Lower lobe of right lung (tissue), 2 donors: ENCODE measurements around the gene HPCAL1. TPM values are rescaled to one million over a fixed set of nuclear protein-coding genes. Genes with fewer than 3 reads are reported as not detected.

Experiments
- ATAC-seq, 2 donors: fragments of 200-7000 bp; cut with Tn5 transposase; one replicate each; pipeline ENCODE4 v1.9.1; 2020 to 2022; ENCODE audit warnings: mild to moderate bottlenecking in 2 of 2, moderate library complexity in 2 of 2
- DNase-seq: peaks from one replicate; pipeline ENCODE4 v3.0.0-alpha.2; 2020
- H3K27ac ChIP-seq: fragments of 200-600 bp; one replicate; pipeline ENCODE4 v1.8.0; 2022
- H3K27me3 ChIP-seq: fragments of 200-600 bp; one replicate; pipeline ENCODE4 v1.8.0; 2022; ENCODE audit warnings: low read depth
- H3K36me3 ChIP-seq: fragments of 200-600 bp; one replicate; pipeline ENCODE4 v1.8.0; 2022; ENCODE audit warnings: mild to moderate bottlenecking
- H3K4me1 ChIP-seq: fragments of 200-600 bp; one replicate; pipeline ENCODE4 v1.8.0; 2022
- H3K4me3 ChIP-seq: fragments of 200-600 bp; one replicate; pipeline ENCODE4 v1.8.0; 2022; ENCODE audit warnings: mild to moderate bottlenecking
- H3K9me3 ChIP-seq: fragments of 200-600 bp; one replicate; pipeline ENCODE4 v1.8.0; 2022
- CTCF ChIP-seq: fragments of 200-600 bp; IDR thresholded peaks from one replicate; pipeline ENCODE4 v1.8.0; 2022; ENCODE audit warnings: antibody characterized with exemption, mild to moderate bottlenecking
- intact Hi-C: fragments of 100-400 bp; cut with DNase I; formaldehyde crosslinking; loops from one replicate; pipeline ENCODE4 v1.11.0; 2022
- total RNA-seq: library from RNA; stranded (reverse); fragmentation: NEBNext Ultra II Directional; extraction: Animal tissue kit (Norgen Biotek cat#: 25700); gene quantifications from one replicate; pipeline ENCODE4 v1.2.1, GENCODE V29; 2021
- donor health status: DM: no; HTN: yes; CAD: no; lungs with severe emphysema.

HPCAL1 gene
- total RNA-seq, 1 donor from 2014 or later = 132 TPM

- DNase-seq (no peak), ATAC-seq (no peak)
- Histone ChIP-seq H3K9me3 (no peaks in the 10 kb centered on the region), H3K36me3 (no peaks in the 10 kb centered on the region), H3K27ac (no peak overlapping the region), H3K4me1 (no peaks in the 10 kb centered on the region), H3K27me3 (no peaks in the 10 kb centered on the region), H3K4me3 (no peak overlapping the region)
- intact Hi-C loops = no loop called here
- TF ChIP-seq CTCF = no peak
Observed at GRCh38 chr2:10473121-10473756, 170.5 kb downstream of the HPCAL1 start.

- ATAC-seq = peak in 1 of 2 donors; percentile 22
- intact Hi-C loops = no loop called here
- no peak for DNase-seq
- Histone ChIP-seq H3K9me3 (no peaks in the 10 kb centered on the region), H3K36me3 (no peaks in the 10 kb centered on the region), H3K27me3 (no peaks in the 10 kb centered on the region), H3K27ac (no peak overlapping the region), H3K4me1 (no peaks in the 10 kb centered on the region), H3K4me3 (no peak overlapping the region)
- TF ChIP-seq CTCF = no peak
Observed at GRCh38 chr2:10475221-10475722, 172.6 kb downstream of the HPCAL1 start.

GRCh38 chr2:10475811-10476660, 173.3 kb downstream of the HPCAL1 start:
- Histone ChIP-seq H3K27ac (no peak overlapping the region), H3K9me3 (no peaks in the 10 kb centered on the region), H3K4me3 (no peak overlapping the region), H3K4me1 (no peaks in the 10 kb centered on the region), H3K27me3 (no peaks in the 10 kb centered on the region), H3K36me3 (no peaks in the 10 kb centered on the region)
- intact Hi-C loops = no loop called here
- no peak for DNase-seq
- TF ChIP-seq CTCF = no peak
- ATAC-seq = peak in 1 of 2 donors; percentile 5

GRCh38 chr2:10476723-10477442, 174.2 kb downstream of the HPCAL1 start:
- intact Hi-C loops = no loop called here

More at GRCh38 chr2:10476723-10477442, 174.2 kb downstream of the HPCAL1 start:
- no peaks in the 10 kb centered on the region for H3K9me3 ChIP-seq
- TF ChIP-seq CTCF = no peak
- no peak overlapping the region for H3K4me3 ChIP-seq
- no peaks in the 10 kb centered on the region for H3K27me3 ChIP-seq
- DNase-seq (no peak), ATAC-seq (no peak)
- H3K4me1 ChIP-seq = no peaks in the 10 kb centered on the region
- H3K27ac ChIP-seq = no peak overlapping the region
- H3K36me3 ChIP-seq = no peaks in the 10 kb centered on the region

Other genes starting within 250 kb of the HPCAL1 start
- 2.6 TPM for gene CYS1, start 222.5 kb upstream of the HPCAL1 start, total RNA-seq
- gene RRM2, start 180.2 kb upstream of the HPCAL1 start, total RNA-seq = 8.4 TPM
- gene ODC1, start 145.4 kb downstream of the HPCAL1 start, total RNA-seq = 30.1 TPM